NCI-H82 (cell line): Measurements from ENCODE around the gene RPS6KC1.
"Not testable (repeated sequence)": the region's sequence is repeated elsewhere in the genome, so short reads cannot be mapped to it uniquely, and the experiment has no call there.

Experiments
- DNase-seq: peaks from one replicate; lab custom pipeline; 2025; lab: John Stamatoyannopoulos, UW

Gene RPS6KC1

DNA sequence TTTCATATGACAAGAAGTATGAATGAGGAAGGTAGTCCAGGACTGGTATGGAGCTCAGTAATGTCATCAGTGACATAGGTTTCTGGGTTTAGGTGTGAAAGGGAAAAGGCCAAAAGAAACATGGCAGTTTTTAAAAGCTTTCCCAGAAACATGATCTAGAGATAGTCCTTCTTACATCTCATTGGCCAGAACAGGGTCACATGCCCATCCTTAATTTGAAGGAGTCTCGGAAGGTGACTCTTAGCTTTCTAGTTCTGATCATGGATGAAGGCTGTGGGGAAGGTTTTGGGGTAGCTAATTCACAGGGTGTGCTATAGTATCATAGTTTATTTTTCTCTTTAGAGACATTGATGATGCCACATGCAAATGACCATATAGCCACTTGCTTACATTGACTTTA, 55.3 kb downstream of the RPS6KC1 start:
- DNase-seq: no peak

DNA sequence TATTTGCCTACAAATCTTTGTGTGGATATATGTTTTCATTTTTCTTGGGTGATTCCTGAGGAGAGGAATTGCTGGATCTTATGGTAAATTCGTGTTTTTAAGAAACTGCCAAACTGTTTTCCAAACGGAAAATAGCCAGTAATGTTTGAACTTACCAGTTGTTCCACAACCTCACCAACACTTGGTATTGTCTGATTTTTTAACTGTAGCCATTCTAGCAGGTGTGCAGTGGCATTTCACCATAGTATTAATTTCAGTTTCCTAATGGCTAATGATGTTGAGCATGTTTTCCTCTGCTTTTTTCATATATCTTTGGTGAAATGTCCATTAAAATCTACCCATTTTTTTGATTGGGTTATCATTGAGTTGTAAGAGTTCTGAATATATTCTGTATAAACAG, 56.6 kb downstream of the RPS6KC1 start:
- no peak for DNase-seq

DNA sequence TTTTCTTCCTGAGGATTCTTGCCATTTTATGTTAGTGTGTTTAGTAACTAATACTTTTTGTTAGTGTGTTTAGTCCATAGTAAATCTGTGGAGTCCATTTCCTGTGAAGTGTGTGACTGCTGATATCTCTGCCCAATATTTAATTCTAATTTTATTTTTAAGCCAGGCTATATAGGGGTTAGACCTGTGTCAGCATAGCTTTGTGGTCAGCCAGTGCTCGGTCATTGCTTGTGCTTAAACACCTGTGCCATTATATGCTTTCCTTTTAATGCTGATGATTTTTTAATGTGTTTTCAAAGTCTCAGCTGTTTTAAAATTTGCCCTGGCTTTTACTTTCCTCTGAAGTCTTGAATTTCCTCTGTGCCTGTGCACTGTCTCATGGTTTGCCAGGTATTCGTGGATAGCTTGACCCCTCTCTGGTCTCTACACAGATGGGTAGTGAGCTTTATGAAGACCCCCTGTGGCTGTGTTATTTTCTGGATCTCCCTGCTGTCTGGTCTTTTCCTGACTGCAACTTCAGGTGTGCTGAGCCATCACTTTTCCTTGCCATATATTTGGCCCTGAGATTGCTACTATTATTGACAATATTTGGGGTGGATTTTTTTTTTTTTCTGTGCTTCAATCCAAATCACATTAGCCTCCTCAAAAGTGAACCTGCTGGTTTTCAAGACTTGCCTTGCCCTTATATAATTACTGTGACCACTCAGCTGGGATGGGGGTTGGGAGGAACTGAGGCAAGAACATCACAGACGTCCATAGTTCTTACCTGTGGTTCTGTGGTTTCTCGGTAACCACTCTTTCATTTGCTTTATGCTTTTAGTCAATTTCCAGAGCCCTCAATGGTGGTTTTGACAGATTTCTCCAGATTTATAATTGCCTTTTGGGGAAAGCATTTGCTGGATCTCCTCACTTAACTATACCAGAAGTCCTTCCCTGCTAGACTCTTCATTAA, 59.6 kb downstream of the RPS6KC1 start:
- no peak for DNase-seq

DNA sequence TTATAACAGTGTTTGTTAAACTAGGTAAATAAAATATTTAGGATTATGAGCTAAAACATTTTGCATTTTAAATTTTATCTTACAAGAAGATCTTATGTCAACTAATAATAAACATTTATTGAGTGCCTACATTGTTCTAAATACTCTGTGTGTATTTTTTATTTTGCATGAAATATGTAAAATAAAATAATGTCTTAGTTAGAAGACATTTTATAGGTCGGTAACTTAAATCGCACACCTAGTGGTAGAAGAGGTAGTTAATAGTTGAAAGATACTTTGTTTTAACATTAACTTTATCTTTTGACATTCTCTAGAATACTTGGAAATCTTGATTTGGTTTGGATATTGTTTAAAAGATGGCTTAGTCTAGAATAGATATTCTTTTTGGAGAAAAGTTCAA, 60.5 kb downstream of the RPS6KC1 start:
- no peak for DNase-seq

GRCh38 chr1:213112723-213113122, 61.7 kb downstream of the RPS6KC1 start:
- DNase-seq: not testable (repeated sequence)

DNA sequence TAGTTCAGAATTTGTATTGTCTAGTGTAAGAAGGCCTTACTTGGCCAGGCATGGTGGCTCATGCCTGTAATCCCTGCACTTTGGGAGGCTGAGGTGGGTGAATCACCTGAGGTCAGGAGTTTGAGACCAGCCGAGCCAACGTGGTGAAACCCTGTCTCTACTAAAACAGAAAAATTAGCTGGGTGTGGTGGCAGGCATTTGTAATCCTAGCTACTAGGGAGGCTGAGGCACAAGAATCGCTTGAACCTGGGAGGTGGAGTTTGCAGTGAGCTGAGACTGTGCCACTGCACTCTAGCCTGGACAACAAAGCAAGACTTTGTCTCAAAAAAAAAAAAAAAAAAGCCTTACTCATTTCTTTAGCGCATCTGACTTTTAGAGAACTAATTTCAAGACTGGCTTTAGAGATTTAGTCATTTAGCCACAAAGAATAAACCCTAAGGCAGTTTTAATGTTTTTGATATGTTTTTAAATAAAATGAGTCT, 66.7 kb downstream of the RPS6KC1 start:
- not testable (repeated sequence) for DNase-seq

GRCh38 chr1:213119794-213120193, 68.8 kb downstream of the RPS6KC1 start:
- DNase-seq: no peak

DNA sequence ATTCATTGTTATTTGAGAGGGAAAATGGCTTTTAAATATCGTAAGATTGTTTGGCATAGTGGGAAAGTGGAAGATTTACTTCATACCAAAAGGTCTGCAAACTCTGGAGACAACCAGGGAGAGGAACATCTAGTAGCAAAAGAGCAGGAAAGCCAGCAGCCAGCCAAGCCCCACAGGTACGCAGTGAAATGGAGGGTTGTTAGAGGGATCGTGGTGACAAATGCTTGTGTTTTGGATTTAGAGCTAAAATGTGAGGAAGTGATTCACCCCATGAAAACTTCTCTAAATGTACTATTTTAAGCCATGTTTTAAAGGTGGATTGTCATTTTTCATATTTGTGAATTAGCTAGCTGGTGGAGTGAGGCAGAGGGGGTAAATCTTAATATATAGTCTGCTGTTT, 69.3 kb downstream of the RPS6KC1 start:
- no peak for DNase-seq

DNA sequence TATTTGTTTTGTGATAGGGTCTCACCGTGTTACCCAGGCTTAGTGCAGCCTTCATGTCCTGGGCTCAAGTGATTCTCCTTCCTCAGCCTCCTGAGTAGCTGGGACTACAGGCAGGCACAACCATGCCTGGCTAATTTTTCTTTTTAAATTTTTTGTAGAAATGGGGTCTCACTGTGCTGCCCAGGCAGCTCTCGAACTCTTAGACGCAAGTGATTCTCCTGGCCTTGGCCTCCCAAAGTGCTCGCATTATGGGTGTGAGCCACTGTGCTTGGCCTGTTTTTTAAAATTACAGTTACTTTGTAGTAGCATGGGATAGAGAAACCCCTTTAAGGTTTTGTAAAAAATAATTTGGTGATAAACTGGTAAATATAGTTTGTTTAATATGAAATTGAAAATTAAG, 69.9 kb downstream of the RPS6KC1 start:
- no peak for DNase-seq

GRCh38 chr1:213122514-213122929, 71.5 kb downstream of the RPS6KC1 start:
- peak; percentile 77 for DNase-seq

DNA sequence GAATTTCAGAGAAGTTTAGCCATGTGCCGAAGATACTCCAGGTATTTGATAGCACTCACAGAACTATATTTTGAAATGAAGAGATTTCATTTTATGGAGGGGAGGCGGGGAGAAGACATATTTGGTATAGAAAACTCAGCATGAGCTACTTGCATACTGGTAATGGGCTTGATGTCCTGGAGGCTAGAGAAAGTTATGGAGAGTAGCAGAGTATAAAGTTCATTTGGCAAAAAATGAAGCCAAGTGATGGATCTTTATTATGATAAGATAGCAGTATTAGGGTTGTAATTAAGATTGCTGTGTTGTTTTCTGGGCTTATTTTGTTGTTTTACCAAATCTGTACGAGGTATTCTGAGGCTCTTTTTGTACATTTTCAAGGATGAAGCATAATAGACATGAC, 72.0 kb downstream of the RPS6KC1 start:
- DNase-seq: no peak

GRCh38 chr1:213123536-213123935, 72.5 kb downstream of the RPS6KC1 start:
- no peak for DNase-seq

- DNase-seq: no peak
Observed at GRCh38 chr1:213124590-213124989, 73.5 kb downstream of the RPS6KC1 start.

DNA sequence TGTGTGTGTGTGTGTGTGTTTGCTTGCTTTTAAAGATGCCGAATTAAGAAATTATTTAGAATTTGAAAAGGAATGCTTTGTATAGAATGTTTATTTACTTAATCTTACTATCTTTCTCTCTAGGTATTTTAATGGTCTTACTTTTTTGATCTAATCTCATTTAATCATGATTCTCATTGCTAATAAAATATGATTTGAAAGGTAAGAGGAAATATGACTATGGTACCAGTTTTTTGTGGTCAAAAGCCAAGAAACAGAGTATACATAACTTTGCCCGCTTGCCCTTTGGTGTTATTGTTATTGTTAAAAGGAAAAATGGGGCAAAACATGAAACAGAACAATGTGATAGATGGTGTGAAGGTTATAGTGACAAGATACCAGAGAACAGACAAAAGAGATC, 74.6 kb downstream of the RPS6KC1 start:
- DNase-seq: no peak

- no peak for DNase-seq
Observed at GRCh38 chr1:213127074-213127473, 76.0 kb downstream of the RPS6KC1 start.

DNA sequence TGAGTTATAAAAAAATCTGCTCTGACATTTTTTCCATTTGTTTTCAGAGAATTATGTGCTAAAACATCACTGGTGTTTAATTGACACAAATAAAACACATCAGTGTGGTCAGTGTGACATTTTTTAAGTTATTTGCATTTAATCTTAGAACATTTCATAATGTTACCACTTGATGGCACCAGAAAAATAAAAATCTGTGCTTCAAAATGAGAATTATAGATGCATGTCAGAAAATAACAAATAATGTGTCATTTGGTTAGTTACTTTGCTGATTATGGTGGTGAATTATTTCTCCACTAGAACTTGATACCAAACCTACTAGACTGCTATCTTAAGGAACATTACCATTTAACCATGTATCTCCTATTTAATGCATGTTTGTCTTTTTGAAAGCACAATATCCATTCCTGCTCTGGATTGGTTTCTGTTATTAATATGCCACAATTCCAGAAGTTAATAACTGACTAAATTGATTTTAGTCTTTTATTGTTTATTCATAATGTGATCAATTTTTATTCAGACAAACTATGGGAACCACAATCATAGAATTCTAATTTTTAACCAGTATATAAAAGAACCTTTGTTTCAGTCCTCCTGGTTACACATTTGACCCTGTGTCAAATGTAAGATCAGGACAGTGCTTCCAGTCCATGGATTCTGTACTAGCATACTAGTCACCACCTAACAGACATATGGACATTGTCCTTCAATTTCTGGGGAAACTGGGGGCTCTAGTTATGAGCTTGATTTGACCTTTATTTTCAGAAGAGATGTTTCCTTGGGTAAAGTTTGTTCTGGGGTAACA, 81.0 kb downstream of the RPS6KC1 start:
- no peak for DNase-seq

GRCh38 chr1:213135572-213135971, 84.5 kb downstream of the RPS6KC1 start:
- DNase-seq: no peak

- DNase-seq: no peak
Observed at GRCh38 chr1:213136190-213136917, 85.3 kb downstream of the RPS6KC1 start.

DNA sequence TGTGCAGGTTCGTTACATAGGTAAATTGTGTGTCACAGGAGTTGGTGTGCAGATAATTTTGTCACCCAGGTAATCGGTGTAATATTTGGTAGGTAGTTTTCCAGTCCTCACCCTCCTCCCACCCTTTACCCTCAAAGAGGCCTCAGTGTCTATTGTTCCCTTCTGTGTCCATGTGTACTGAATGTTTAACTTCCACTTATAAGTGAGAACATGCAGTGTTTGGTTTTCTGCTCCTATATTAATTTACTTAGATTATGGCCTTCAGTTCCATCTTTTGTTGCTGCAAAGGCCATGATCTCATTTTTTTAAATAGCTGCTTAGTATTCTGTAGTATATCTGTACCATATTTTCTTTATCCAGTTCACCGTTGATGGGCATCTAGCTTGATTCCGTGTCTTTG, 87.3 kb downstream of the RPS6KC1 start:
- DNase-seq: no peak

- no peak for DNase-seq
Observed at GRCh38 chr1:213138892-213139291, 87.9 kb downstream of the RPS6KC1 start.

GRCh38 chr1:213148905-213149304, 97.9 kb downstream of the RPS6KC1 start:
- DNase-seq: no peak

- not testable (repeated sequence) for DNase-seq
Observed at GRCh38 chr1:213150090-213150489, 99.0 kb downstream of the RPS6KC1 start.
